ENCODE measurements around the gene SLC44A5.

The SLC44A5 gene

DNA sequence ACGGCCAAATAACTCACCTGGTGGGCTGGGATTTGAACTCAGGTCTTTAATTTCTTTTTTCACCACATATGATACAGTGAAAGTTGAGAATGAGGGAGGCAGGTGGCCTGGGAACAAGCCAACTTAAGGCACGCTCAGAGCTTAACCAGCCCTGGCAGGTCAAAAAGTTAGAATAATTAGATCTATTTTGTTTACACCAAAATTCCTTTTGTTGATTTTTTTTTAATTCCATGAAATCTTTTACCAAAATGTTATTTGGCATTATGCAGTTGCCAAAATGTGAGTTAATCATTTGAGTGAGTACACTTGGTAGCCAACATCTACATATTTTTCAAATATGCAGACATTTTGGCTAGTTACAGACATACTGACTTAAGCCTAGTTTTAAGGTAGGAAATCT lies 439.9 kb downstream of the SLC44A5 start:
- DNase-seq = no peak

DNA sequence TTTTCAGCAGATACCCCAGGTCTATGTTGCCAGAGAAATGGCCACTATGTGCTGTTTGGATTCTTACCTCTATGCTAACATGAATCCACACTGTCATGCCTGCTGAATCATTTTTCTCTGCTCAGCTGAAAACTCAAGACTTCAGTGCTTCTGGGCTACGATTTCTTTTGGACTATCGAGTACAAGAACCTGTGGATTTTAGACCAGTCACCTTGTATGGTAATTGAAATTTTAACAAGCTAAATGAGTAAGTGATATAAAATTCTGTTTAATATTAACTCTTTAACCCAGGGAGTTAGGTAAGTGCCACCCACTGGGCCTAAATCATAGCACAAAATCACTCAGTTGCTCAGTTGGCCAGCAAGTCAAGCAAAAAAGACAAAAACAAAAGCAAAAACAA lies 440.9 kb downstream of the SLC44A5 start:
- no peak for DNase-seq

DNA sequence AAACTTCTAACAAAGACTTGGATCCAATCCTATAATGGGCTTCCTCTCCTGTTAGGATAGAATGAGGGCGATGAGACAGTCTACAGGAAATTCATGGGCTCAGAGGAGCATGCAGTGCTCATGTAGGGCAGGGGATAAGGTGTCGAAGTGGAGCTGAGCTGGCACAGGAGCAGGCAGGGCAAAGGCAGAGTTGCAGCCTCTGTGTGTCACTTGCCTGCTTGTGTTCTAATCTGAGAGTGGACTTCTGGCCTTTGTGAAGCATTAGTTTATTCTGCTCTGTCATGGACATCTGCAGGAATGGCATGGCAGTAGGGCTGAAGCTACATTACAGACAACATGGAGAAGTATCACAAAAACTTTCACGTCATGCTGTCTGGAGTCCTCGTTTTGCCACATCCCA lies 444.1 kb downstream of the SLC44A5 start:
- no peak for DNase-seq

DNA sequence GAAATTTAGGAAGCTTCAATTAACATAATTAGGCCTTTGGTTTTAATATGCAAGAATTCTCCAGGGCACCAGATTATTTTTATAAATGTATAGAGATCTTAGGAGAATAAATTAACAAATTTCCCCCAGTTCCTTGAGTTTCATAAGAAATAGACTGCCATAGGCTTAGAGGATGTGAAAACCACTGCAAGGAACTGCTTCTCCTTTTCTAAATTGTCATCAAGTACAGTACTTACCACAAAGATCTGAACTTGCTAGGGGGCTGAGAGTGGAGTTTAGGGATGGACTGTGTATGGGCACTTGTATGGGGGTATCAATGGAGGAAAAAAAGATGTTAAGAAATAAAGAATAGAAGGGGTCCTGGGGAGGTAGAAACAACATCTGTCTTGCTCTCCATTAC lies 445.6 kb downstream of the SLC44A5 start:
- no peak for DNase-seq

DNA sequence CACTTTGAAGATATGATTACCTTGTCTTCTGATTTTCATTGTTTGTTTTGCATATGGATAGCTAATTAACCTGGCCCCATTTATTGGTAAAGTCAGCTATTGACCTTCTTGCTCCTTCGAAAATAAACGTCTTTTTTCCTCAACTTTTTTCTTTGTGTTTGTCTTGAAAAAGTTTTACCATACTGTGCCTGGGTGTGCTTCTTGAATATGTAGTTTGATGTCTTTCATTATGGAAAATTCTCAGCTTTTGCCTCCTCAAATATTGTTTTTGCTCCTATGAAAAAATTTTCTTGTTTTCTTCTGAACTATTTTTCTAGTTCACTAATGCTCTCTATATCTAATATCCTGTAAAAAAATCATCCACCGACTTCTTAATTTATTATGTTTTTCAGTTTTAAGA lies 451.8 kb downstream of the SLC44A5 start:
- no peak for DNase-seq

All from CD4-positive, alpha-beta T cell treated with Interleukin-21 for 1 hour (primary cell).